ENCODE measurements around the gene ZC3H12C. TPM values are rescaled to one million over a fixed set of nuclear protein-coding genes. Genes with fewer than 3 reads are reported as not detected.
"Not testable (repeated sequence)": the region's sequence is repeated elsewhere in the genome, so short reads cannot be mapped to it uniquely, and the experiment has no call there.

ZC3H12C gene
- total and polyA plus RNA-seq, 5 donors from 2014 or later: 0.02 to 3.0 (median 0.14) TPM; not detected in 1

- not testable (repeated sequence) for H3K27ac Mint-ChIP-seq; H3K27me3 ChIP-seq (ENCODE audit: control insufficient read depth, insufficient read depth, low read length); H3K36me3 ChIP-seq (ENCODE audit: control insufficient read depth, insufficient read depth, low read length); H3K4me1 ChIP-seq (ENCODE audit: control insufficient read depth, insufficient read depth, low read length, poor library complexity, severe bottlenecking); H3K9me3 ChIP-seq (ENCODE audit: control insufficient read depth in 2 of 2, low read length in 2 of 2); H3K4me3 Mint-ChIP-seq; H3K36me3 Mint-ChIP-seq; ATAC-seq (ENCODE audit: low read depth in 2 of 2); H3K4me3 ChIP-seq (ENCODE audit: low read depth, low read length); H3K27me3 Mint-ChIP-seq; H3K27ac ChIP-seq (ENCODE audit: insufficient read depth, low read length, poor library complexity, severe bottlenecking); H3K9me3 Mint-ChIP-seq; DNase-seq
- peaks cover 10 to 18% (median 14%) of the 10 kb centered on the region in 4 donors for H3K4me1 Mint-ChIP-seq
Observed at GRCh38 chr11:110194211-110194766, 101.1 kb downstream of the ZC3H12C start.

GRCh38 chr11:110196241-110196754 lies 103.1 kb downstream of the ZC3H12C start:
- no peak for ATAC-seq (ENCODE audit: low read depth in 2 of 2)
- Mint-ChIP-seq H3K36me3 (no peaks in the 10 kb centered on the region), H3K27ac (no peak overlapping the region), H3K9me3 (peaks cover 0 to 5% (median 0%) of the 10 kb centered on the region in 7 donors), H3K4me3 (no peak overlapping the region), H3K4me1 (peaks cover 10 to 20% (median 15%) of the 10 kb centered on the region in 4 donors), H3K27me3 (peaks cover 6% of the 10 kb centered on the region)
- Histone ChIP-seq H3K27ac (ENCODE audit: insufficient read depth, low read length, poor library complexity, severe bottlenecking) (no peak overlapping the region), H3K4me3 (ENCODE audit: low read depth, low read length) (no peak overlapping the region), H3K4me1 (ENCODE audit: control insufficient read depth, insufficient read depth, low read length, poor library complexity, severe bottlenecking) (peaks cover 6% of the 10 kb centered on the region), H3K9me3 (ENCODE audit: control insufficient read depth in 2 of 2, low read length in 2 of 2) (no peaks in the 10 kb centered on the region), H3K27me3 (ENCODE audit: control insufficient read depth, insufficient read depth, low read length) (no peaks in the 10 kb centered on the region), H3K36me3 (ENCODE audit: control insufficient read depth, insufficient read depth, low read length) (no peaks in the 10 kb centered on the region)
- no peak for DNase-seq

GRCh38 chr11:110196884-110197420 lies 103.8 kb downstream of the ZC3H12C start:
- H3K9me3 ChIP-seq (ENCODE audit: control insufficient read depth in 2 of 2, low read length in 2 of 2): no peaks in the 10 kb centered on the region
- peaks cover 6% of the 10 kb centered on the region for H3K27me3 Mint-ChIP-seq

GRCh38 chr11:110198031-110198729 lies 105.0 kb downstream of the ZC3H12C start:
- no peaks in the 10 kb centered on the region for H3K36me3 ChIP-seq (ENCODE audit: control insufficient read depth, insufficient read depth, low read length)
- no peaks in the 10 kb centered on the region for H3K4me1 ChIP-seq (ENCODE audit: control insufficient read depth, insufficient read depth, low read length, poor library complexity, severe bottlenecking)
- ATAC-seq (ENCODE audit: low read depth in 2 of 2) (no peak), DNase-seq (no peak)
- no peak overlapping the region for H3K27ac ChIP-seq (ENCODE audit: insufficient read depth, low read length, poor library complexity, severe bottlenecking)
- H3K9me3 ChIP-seq (ENCODE audit: control insufficient read depth in 2 of 2, low read length in 2 of 2): no peaks in the 10 kb centered on the region
- H3K27ac Mint-ChIP-seq: no peak overlapping the region
- H3K27me3 ChIP-seq (ENCODE audit: control insufficient read depth, insufficient read depth, low read length): no peaks in the 10 kb centered on the region
- no peak overlapping the region for H3K4me3 ChIP-seq (ENCODE audit: low read depth, low read length)
- no peaks in the 10 kb centered on the region for H3K36me3 Mint-ChIP-seq
- no peak overlapping the region for H3K4me3 Mint-ChIP-seq
- H3K4me1 Mint-ChIP-seq: peaks cover under 1 to 11% (median 7%) of the 10 kb centered on the region in 4 donors
- H3K27me3 Mint-ChIP-seq: peaks cover 4% of the 10 kb centered on the region
- no peaks in the 10 kb centered on the region for H3K9me3 Mint-ChIP-seq

More at GRCh38 chr11:110196884-110197420, 103.8 kb downstream of the ZC3H12C start:
- Histone ChIP-seq H3K4me1 (ENCODE audit: control insufficient read depth, insufficient read depth, low read length, poor library complexity, severe bottlenecking) (peaks cover 6% of the 10 kb centered on the region), H3K36me3 (ENCODE audit: control insufficient read depth, insufficient read depth, low read length) (no peaks in the 10 kb centered on the region), H3K4me3 (ENCODE audit: low read depth, low read length) (no peak overlapping the region), H3K27me3 (ENCODE audit: control insufficient read depth, insufficient read depth, low read length) (no peaks in the 10 kb centered on the region), H3K27ac (ENCODE audit: insufficient read depth, low read length, poor library complexity, severe bottlenecking) (no peak overlapping the region)
- Mint-ChIP-seq H3K4me1 (peaks cover 10 to 20% (median 15%) of the 10 kb centered on the region in 4 donors), H3K4me3 (no peak overlapping the region), H3K27ac (peak overlapping the region in 1 of 3 donors; percentile 9), H3K9me3 (peaks cover 0 to 5% (median 0%) of the 10 kb centered on the region in 7 donors), H3K36me3 (no peaks in the 10 kb centered on the region)
- ATAC-seq (ENCODE audit: low read depth in 2 of 2) (no peak), DNase-seq (no peak)

GRCh38 chr11:110199184-110199981 lies 106.2 kb downstream of the ZC3H12C start:
- H3K9me3 Mint-ChIP-seq: no peaks in the 10 kb centered on the region
- DNase-seq (no peak), ATAC-seq (ENCODE audit: low read depth in 2 of 2) (no peak)
- H3K27ac Mint-ChIP-seq: no peak overlapping the region
- Histone ChIP-seq H3K27ac (ENCODE audit: insufficient read depth, low read length, poor library complexity, severe bottlenecking) (no peak overlapping the region), H3K9me3 (ENCODE audit: control insufficient read depth in 2 of 2, low read length in 2 of 2) (no peaks in the 10 kb centered on the region), H3K4me1 (ENCODE audit: control insufficient read depth, insufficient read depth, low read length, poor library complexity, severe bottlenecking) (no peaks in the 10 kb centered on the region), H3K4me3 (ENCODE audit: low read depth, low read length) (no peak overlapping the region), H3K36me3 (ENCODE audit: control insufficient read depth, insufficient read depth, low read length) (no peaks in the 10 kb centered on the region), H3K27me3 (ENCODE audit: control insufficient read depth, insufficient read depth, low read length) (no peaks in the 10 kb centered on the region)
- H3K36me3 Mint-ChIP-seq: no peaks in the 10 kb centered on the region
- peaks cover 4% of the 10 kb centered on the region for H3K27me3 Mint-ChIP-seq
- H3K4me3 Mint-ChIP-seq: no peak overlapping the region
- peaks cover 4 to 6% (median 5%) of the 10 kb centered on the region in 4 donors for H3K4me1 Mint-ChIP-seq

GRCh38 chr11:110200241-110200640 lies 107.0 kb downstream of the ZC3H12C start:
- no peak overlapping the region for H3K27ac ChIP-seq (ENCODE audit: insufficient read depth, low read length, poor library complexity, severe bottlenecking)
- H3K9me3 Mint-ChIP-seq: peaks cover 0 to 2% (median 0%) of the 10 kb centered on the region in 7 donors

GRCh38 chr11:110200836-110201235 lies 107.6 kb downstream of the ZC3H12C start:
- Mint-ChIP-seq H3K4me3 (no peak overlapping the region), H3K36me3 (no peaks in the 10 kb centered on the region), H3K27me3 (peaks cover 4% of the 10 kb centered on the region), H3K4me1 (peaks cover 4 to 6% (median 6%) of the 10 kb centered on the region in 4 donors), H3K9me3 (peaks cover 0 to 2% (median 0%) of the 10 kb centered on the region in 7 donors), H3K27ac (no peak overlapping the region)
- H3K27ac ChIP-seq (ENCODE audit: insufficient read depth, low read length, poor library complexity, severe bottlenecking): no peak overlapping the region
- no peak overlapping the region for H3K4me3 ChIP-seq (ENCODE audit: low read depth, low read length)
- no peaks in the 10 kb centered on the region for H3K9me3 ChIP-seq (ENCODE audit: control insufficient read depth in 2 of 2, low read length in 2 of 2)
- no peaks in the 10 kb centered on the region for H3K36me3 ChIP-seq (ENCODE audit: control insufficient read depth, insufficient read depth, low read length)
- no peaks in the 10 kb centered on the region for H3K27me3 ChIP-seq (ENCODE audit: control insufficient read depth, insufficient read depth, low read length)
- DNase-seq (no peak), ATAC-seq (ENCODE audit: low read depth in 2 of 2) (no peak)
- no peaks in the 10 kb centered on the region for H3K4me1 ChIP-seq (ENCODE audit: control insufficient read depth, insufficient read depth, low read length, poor library complexity, severe bottlenecking)

More at GRCh38 chr11:110200241-110200640, 107.0 kb downstream of the ZC3H12C start:
- Mint-ChIP-seq H3K4me1 (peaks cover 4 to 6% (median 6%) of the 10 kb centered on the region in 4 donors), H3K36me3 (no peaks in the 10 kb centered on the region), H3K4me3 (no peak overlapping the region), H3K27me3 (peaks cover 4% of the 10 kb centered on the region), H3K27ac (no peak overlapping the region)
- no peaks in the 10 kb centered on the region for H3K27me3 ChIP-seq (ENCODE audit: control insufficient read depth, insufficient read depth, low read length)
- no peaks in the 10 kb centered on the region for H3K36me3 ChIP-seq (ENCODE audit: control insufficient read depth, insufficient read depth, low read length)
- ATAC-seq (ENCODE audit: low read depth in 2 of 2) (no peak), DNase-seq (no peak)
- no peaks in the 10 kb centered on the region for H3K9me3 ChIP-seq (ENCODE audit: control insufficient read depth in 2 of 2, low read length in 2 of 2)
- H3K4me3 ChIP-seq (ENCODE audit: low read depth, low read length): no peak overlapping the region
- H3K4me1 ChIP-seq (ENCODE audit: control insufficient read depth, insufficient read depth, low read length, poor library complexity, severe bottlenecking): no peaks in the 10 kb centered on the region

All from CD4-positive, CD25-positive, alpha-beta regulatory T cell (primary cell).